ENCODE measurements around the gene SEMA4C.

Gene SEMA4C

DNA sequence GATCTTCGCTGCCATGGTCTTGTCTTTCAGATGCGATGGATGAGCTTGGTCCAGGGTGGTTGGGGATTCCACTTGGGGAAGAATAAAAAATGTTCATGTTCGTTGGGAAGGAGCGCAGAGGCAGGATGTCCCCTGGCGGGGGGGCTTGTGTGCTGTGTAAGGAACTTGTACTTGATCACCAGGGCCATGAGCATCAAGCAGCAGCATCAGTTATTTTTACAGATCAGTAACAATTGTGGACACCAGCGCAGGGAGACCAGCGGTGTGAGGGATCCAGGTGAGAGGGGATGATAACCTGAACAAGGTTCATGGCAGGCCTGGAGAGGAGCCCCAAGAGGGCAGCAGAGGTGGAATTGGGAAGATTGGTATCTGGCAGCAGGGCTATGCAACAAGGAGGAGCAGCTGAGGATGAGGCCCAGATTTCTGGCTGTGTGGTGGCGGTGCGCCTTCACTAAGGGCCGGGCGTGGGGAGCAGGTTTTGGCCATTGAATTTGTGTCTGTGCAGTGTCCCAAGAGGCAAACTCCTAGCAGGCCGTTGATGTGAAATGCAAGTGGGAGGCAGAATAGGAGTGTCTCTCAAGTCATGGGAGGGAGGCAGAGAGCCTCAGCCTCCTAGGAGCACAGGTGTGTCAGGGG lies 49.9 kb downstream of the SEMA4C start:
- no peak for DNase-seq (ENCODE audit: low read depth)

- no peak for DNase-seq (ENCODE audit: low read depth)
These were observed 50.6 kb downstream of the SEMA4C start for GRCh38 chr2:96819128-96819875.

DNA sequence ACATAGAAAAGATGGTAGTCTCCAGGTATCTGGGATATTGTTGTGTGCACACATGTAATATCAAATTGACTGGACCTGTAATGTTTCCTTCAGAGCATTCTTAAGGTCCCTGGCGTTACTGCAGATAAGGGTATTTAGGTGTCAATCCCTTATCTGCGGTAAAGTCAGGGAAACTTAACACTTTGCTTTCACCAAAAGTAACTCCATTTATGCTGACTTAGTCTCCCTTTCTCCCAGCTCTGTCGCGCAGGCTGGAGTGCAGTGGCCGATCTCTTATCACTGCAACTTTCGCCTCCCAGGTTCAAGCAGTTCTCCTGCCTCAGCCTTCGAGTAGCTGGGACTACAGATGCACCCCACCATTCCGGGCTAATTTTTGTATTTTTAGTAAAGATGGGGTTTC lies 52.0 kb downstream of the SEMA4C start:
- DNase-seq (ENCODE audit: low read depth) = no peak

DNA sequence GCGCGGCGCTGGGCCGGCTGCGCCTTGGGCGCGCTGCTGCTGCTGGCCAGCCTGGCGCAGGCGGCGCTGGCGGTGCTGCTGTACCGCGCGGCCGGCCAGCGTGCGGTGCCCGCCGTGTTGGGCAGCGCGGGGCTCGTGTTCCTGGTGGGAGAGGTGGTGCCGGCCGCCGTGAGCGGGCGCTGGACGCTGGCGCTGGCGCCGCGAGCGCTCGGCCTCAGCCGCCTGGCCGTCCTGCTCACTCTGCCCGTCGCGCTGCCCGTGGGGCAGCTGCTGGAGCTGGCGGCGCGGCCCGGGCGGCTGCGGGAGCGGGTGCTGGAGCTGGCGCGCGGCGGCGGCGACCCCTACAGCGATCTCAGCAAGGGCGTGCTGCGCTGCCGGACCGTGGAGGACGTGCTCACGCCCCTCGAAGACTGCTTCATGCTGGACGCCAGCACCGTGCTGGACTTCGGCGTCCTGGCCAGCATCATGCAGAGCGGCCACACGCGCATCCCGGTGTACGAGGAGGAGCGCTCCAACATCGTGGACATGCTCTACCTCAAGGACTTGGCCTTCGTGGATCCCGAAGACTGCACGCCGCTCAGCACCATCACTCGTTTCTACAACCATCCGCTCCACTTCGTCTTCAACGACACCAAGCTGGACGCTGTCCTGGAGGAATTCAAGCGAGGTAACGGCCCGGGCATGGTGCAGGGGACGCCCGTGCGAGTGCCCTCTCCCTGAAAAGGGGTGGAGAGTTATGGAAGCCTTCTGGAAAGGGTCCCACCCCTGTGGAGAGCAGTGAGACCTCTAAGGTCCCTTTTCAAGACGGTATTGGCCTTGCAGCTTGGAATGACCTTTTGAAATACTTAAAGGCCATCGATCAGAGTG lies 52.8 kb downstream of the SEMA4C start:
- no peak for DNase-seq (ENCODE audit: low read depth)

DNA sequence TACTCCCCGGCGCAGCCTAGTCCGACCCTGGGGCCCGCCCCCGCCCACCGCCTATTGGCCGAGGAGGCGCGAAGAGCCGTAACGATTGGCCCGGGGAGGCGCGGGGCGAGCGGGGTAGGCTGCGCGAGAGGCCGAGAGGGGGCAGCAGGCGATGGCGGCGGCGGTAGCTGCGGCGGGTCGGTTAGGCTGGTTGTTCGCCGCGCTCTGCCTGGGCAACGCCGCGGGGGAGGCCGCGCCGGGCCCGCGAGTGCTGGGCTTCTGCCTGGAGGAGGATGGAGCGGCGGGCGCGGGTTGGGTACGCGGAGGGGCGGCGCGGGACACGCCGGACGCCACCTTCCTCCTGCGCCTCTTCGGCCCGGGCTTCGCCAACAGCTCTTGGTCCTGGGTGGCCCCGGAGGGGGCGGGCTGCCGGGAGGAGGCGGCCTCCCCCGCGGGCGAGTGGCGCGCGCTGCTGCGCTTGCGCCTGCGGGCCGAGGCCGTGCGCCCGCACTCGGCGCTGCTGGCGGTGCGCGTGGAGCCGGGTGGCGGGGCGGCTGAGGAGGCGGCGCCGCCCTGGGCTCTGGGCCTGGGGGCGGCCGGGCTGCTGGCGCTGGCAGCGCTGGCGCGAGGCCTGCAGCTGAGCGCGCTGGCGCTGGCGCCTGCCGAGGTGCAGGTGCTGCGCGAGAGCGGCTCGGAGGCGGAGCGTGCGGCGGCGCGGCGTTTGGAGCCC lies 53.6 kb downstream of the SEMA4C start, which contains the start of gene CNNM3:
CNNM3 (plus strand) TSS at position 142 of the 709 bp plus-strand sequence; CDS start at position 152, 10 bp downstream.
- peak; percentile 95 for DNase-seq (ENCODE audit: low read depth)

DNA sequence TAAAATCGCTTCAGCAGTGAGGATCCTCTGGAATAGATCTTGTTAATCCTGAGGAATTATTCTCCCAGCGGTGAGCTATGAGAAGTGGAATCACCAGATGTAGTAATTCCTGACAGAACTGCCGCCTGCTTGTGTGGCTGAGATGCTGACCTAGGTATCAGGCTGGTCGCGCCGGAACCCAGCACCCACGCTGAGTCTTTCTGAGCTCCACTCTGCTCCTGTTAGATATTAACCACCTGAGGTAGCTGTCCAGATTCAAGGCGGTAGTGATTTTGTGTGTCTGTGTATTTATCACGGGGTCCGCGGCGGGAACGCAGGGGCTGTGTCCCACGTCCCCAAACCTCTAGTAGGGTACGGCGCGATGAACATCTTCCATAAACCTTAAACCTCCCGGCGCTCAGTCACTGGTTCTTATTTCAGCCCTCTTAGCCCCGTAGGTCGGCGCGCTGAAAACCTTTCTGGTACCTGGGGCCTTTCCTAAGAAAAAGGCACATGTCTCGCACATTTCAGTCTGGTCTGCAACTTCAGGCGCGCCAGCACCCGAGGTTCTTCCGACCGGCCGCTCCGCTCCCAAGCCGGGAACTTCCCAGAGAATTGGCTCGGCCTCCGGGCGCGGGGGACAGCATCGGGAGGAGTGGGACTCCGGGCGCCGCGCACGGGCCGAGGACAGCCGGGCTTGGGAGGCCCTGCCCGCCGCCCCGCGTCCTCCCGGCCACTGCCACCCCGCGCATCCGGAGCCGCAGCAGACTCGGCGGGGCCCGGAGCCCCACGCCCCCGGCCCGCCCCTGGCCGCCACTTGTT lies 54.4 kb downstream of the SEMA4C start:
- DNase-seq (ENCODE audit: low read depth) = no peak

GRCh38 chr2:96813656-96814055 lies 56.2 kb downstream of the SEMA4C start:
- no peak for DNase-seq (ENCODE audit: low read depth)

- no peak for DNase-seq (ENCODE audit: low read depth)
These were observed 58.0 kb downstream of the SEMA4C start for GRCh38 chr2:96811917-96812316.

GRCh38 chr2:96810783-96811192 lies 59.1 kb downstream of the SEMA4C start:
- no peak for DNase-seq (ENCODE audit: low read depth)

DNA sequence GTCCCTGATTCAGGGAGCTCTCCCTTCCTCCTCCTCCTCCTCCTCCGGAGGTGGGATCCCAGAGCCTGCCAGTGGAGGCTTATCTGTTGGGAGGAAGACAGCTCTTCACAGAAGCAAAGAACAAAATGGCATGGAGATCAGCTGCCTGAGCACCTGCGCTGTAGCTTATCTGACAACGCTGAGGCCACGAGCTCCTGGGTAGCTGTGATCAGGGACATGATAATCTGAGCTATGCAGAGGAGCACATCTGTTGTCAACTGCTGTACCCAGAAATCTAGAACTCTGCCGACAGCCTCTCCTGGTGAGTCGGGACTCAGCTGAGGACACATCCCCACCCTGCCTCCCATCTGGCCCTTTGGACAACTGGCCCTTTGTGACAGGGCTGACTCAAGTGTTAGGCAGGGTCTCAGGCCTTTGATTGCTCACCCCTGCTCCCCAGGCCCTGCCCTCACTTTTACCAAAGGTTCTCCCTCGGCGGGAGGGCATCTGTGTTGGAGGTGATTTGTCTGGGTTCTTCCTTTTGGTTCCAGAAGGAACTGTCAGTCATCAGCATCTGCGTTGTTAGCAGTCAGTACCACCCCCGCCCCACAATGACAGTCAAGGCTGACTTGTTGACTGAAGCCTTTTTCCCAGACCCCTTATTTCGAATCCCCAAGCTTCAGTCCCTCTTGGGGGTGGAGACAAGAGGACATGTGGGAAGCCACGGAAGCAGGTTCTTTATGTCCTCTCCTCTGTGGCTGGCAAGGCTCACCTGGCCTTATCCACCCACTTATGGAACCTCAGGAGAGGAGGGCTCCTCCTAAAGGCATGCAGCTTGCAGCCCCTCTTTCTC lies 59.7 kb downstream of the SEMA4C start:
- no peak for DNase-seq (ENCODE audit: low read depth)
